Keratinocyte (primary cell): ENCODE measurements around the gene KCNH1. TPM values are rescaled to one million over a fixed set of nuclear protein-coding genes. Genes with fewer than 3 reads are reported as not detected.

Experiments
- DNase-seq: peaks from one replicate; pipeline ENCODE4 v3.0.0-alpha.2; 2011; ENCODE audit warnings: low read depth, missing footprints, low spot score
- FAIRE-seq: peaks from 2 replicates; lab custom pipeline; 2011; peaks lifted over from hg19 to GRCh38; lab: Jason Lieb, UNC
- H2AFZ ChIP-seq: 2 replicates; pipeline ENCODE4 v1.6.0; 2012; ENCODE audit warnings: low read length, control low read depth, inconsistent platforms; ENCODE audit not compliant: control insufficient read depth
- H3K27ac ChIP-seq: 2 replicates; pipeline ENCODE4 v1.5.1; 2011; ENCODE audit warnings: low read length; ENCODE audit not compliant: control insufficient read depth, insufficient read depth
- H3K27me3 ChIP-seq: 3 replicates; pipeline ENCODE4 v1.6.0; 2011; ENCODE audit warnings: low read length; ENCODE audit not compliant: control insufficient read depth, insufficient read depth; ENCODE audit errors: extremely low read depth
- H3K36me3 ChIP-seq, 2 experiments: 2 replicates in 1 of 2; 3 replicates in 1 of 2; pipeline ENCODE4 v1.5.1; 2011; ENCODE audit warnings: low read length in 2 of 2, mild to moderate bottlenecking in 1 of 2; ENCODE audit not compliant: control insufficient read depth in 2 of 2, insufficient read depth in 2 of 2; ENCODE audit errors: extremely low read depth in 1 of 2
- H3K4me1 ChIP-seq: 3 replicates; pipeline ENCODE4 v1.5.1; 2011; ENCODE audit warnings: low read length; ENCODE audit not compliant: control insufficient read depth, insufficient read depth; ENCODE audit errors: extremely low read depth
- H3K4me2 ChIP-seq: 3 replicates; pipeline ENCODE4 v1.6.0; 2011; ENCODE audit warnings: low read depth, low read length; ENCODE audit not compliant: control insufficient read depth, insufficient read depth; ENCODE audit errors: extremely low read depth
- H3K4me3 ChIP-seq, 3 experiments: fragments of 200-600 bp in 1 of 3; sonication (generic) in 1 of 3; 2 replicates in 2 of 3; 3 replicates in 1 of 3; pipeline ENCODE4 v1.5.1; 2011 to 2016; ENCODE audit warnings: low read length in 3 of 3, mild to moderate bottlenecking in 3 of 3, control low read depth in 2 of 3, inconsistent platforms in 1 of 3, low read depth in 1 of 3, mixed read lengths in 1 of 3, mixed run types in 1 of 3, moderate library complexity in 1 of 3; ENCODE audit not compliant: control insufficient read depth in 2 of 3, insufficient read depth in 2 of 3; ENCODE audit errors: extremely low read depth in 1 of 3
- H3K79me2 ChIP-seq: 2 replicates; pipeline ENCODE4 v1.6.0; 2012; ENCODE audit warnings: low read length; ENCODE audit not compliant: control insufficient read depth, insufficient read depth
- H3K9ac ChIP-seq: 3 replicates; pipeline ENCODE4 v1.6.0; 2011; ENCODE audit warnings: low read length; ENCODE audit not compliant: control insufficient read depth, insufficient read depth; ENCODE audit errors: extremely low read depth
- H3K9me1 ChIP-seq: 3 replicates; pipeline ENCODE4 v1.6.0; 2011; ENCODE audit warnings: low read length; ENCODE audit not compliant: control insufficient read depth, insufficient read depth; ENCODE audit errors: extremely low read depth
- H3K9me3 ChIP-seq: 2 replicates; pipeline ENCODE4 v1.5.1; 2012; ENCODE audit warnings: low read depth, low read length; ENCODE audit not compliant: control insufficient read depth
- H4K20me1 ChIP-seq: 3 replicates; pipeline ENCODE4 v1.6.0; 2011; ENCODE audit warnings: low read length; ENCODE audit not compliant: control insufficient read depth, insufficient read depth; ENCODE audit errors: extremely low read depth
- CTCF ChIP-seq, 3 experiments: IDR thresholded peaks in 1 of 3; conservative IDR thresholded peaks in 1 of 3; optimal IDR thresholded peaks in 1 of 3; 2 replicates in 2 of 3; 3 replicates in 1 of 3; pipeline versions ENCODE3 to v1.5.1; 2011; ENCODE audit warnings: low read length in 3 of 3, mild to moderate bottlenecking in 3 of 3, moderate library complexity in 2 of 3, control low read depth in 1 of 3, inconsistent platforms in 1 of 3; ENCODE audit not compliant: insufficient read depth in 2 of 3; ENCODE audit errors: extremely low read depth in 1 of 3
- EZH2 ChIP-seq: IDR thresholded peaks from one replicate; pipeline ENCODE4 v1.6.1; 2012; ENCODE audit warnings: inconsistent platforms, mild to moderate bottlenecking, low read length, moderate library complexity
- dilution Hi-C: fragments of 300-500 bp; cut with MboI; formaldehyde crosslinking; loops from one replicate; pipeline ENCODE4 v1.7.0; 2020; ENCODE audit warnings: low sequenced_read_pairs; ENCODE audit not compliant: extremely low pct_ligation_motif_present
- polyA plus RNA-seq, 5 experiments: library from polyadenylated mRNA; depleted of rRNA in 3 of 5; stranded (reverse) in 3 of 5; stranded (forward) in 1 of 5; unstranded in 1 of 5; fragments of >200 nt; gene quantifications; 1 replicate in 1 of 5; 2 replicates in 3 of 5; 3 replicates in 1 of 5; pipeline versions ENCODE4 v1.2.1 to v1.2.3, GENCODE V29; 2011 to 2012; ENCODE audit warnings: missing spikeins in 2 of 5, low read depth in 1 of 5, low replicate concordance in 1 of 5

KCNH1 gene
- polyA plus RNA-seq, 1 donor (not counting 4 experiments of a cell fraction or from before 2014, with no cell fraction given), result not detected

GRCh38 chr1:211095381-211095780 is 38.6 kb downstream of the KCNH1 start:
- Histone ChIP-seq H3K4me3 (no peak overlapping the region), H3K9me3 (no peaks in the 10 kb centered on the region), H2AFZ (no peak overlapping the region), H3K79me2 (no peaks in the 10 kb centered on the region), H3K27me3 (no peaks in the 10 kb centered on the region), H3K4me2 (no peak overlapping the region), H3K9me1 (no peaks in the 10 kb centered on the region), H4K20me1 (no peaks in the 10 kb centered on the region), H3K36me3 (no peaks in the 10 kb centered on the region), H3K9ac (no peak overlapping the region), H3K4me1 (no peaks in the 10 kb centered on the region), H3K27ac (no peak overlapping the region)
- TF ChIP-seq CTCF (optimal IDR thresholded peaks at IDR 0.05 in 1 of 3, IDR thresholded peaks at IDR 0.05 in 1 of 3, conservative IDR thresholded peaks at IDR 0.05 in 1 of 3; ENCODE audit: extremely low read depth in 1 of 3, insufficient read depth in 2 of 3, low read length in 3 of 3) (no peak), EZH2 (no peak)
- DNase-seq (no peak), FAIRE-seq (no peak)
- dilution Hi-C loops, result no loop called here

GRCh38 chr1:211092955-211093354 is 41.0 kb downstream of the KCNH1 start:
- Histone ChIP-seq H3K4me3 (no peak overlapping the region), H2AFZ (no peak overlapping the region), H4K20me1 (no peaks in the 10 kb centered on the region), H3K9me1 (no peaks in the 10 kb centered on the region), H3K36me3 (no peaks in the 10 kb centered on the region), H3K27ac (no peak overlapping the region), H3K4me1 (no peaks in the 10 kb centered on the region), H3K9ac (no peak overlapping the region), H3K27me3 (no peaks in the 10 kb centered on the region), H3K4me2 (no peak overlapping the region), H3K9me3 (no peaks in the 10 kb centered on the region), H3K79me2 (no peaks in the 10 kb centered on the region)
- DNase-seq (no peak), FAIRE-seq (no peak)
- no peak for TF ChIP-seq CTCF (optimal IDR thresholded peaks at IDR 0.05 in 1 of 3, IDR thresholded peaks at IDR 0.05 in 1 of 3, conservative IDR thresholded peaks at IDR 0.05 in 1 of 3; ENCODE audit: extremely low read depth in 1 of 3, insufficient read depth in 2 of 3, low read length in 3 of 3)
- TF ChIP-seq EZH2, result no peak
- dilution Hi-C loops, result no loop called here
